IMR-90 (cell line): ENCODE data around the gene GRID2IP. TPM values are rescaled to one million over a fixed set of nuclear protein-coding genes. Genes with fewer than 3 reads are reported as not detected.
"Not testable (repeated sequence)": the region's sequence is repeated elsewhere in the genome, so short reads cannot be mapped to it uniquely, and the experiment has no call there.

Experiments used
- ATAC-seq: fragments of 200-7000 bp; cut with Tn5 transposase; 2 replicates; pipeline ENCODE4 v1.9.1; 2020; ENCODE audit warnings: low read depth, mild to moderate bottlenecking, moderate library complexity
- BruUV-seq: library from RNA; stranded (reverse); fragments of 400-500 nt; replicated peaks from 2 replicates; lab custom pipeline; 2021; lab: Mats Ljungman, UMichigan
- CTCF ChIA-PET: fragments of 300-600 bp; formaldehyde crosslinking; extraction: SDS; loops from one replicate; lab custom pipeline; 2021; ENCODE audit warnings: antibody characterized with exemption; lab: Yijun Ruan, JAX
- POLR2A ChIA-PET: fragments of 300-600 bp; sonication (Branson Sonifier 250); formaldehyde crosslinking; loops from one replicate; lab custom pipeline; 2022; ENCODE audit warnings: antibody characterized with exemption; ENCODE audit not compliant: unreplicated experiment; lab: Charles Lee
- DNase-seq: peaks from one replicate; pipeline ENCODE4 v3.0.0; 2013
- H2AFZ ChIP-seq: replicated peaks from 2 replicates; pipeline ENCODE3; 2013; ENCODE audit warnings: low read length, mild to moderate bottlenecking; ENCODE audit not compliant: poor library complexity
- H2AK5ac ChIP-seq: 2 replicates; pipeline ENCODE4 v1.6.1; 2013; ENCODE audit warnings: low read depth, low read length, inconsistent platforms
- H2AK9ac ChIP-seq: replicated peaks from 2 replicates; pipeline ENCODE3; 2013; ENCODE audit warnings: mild to moderate bottlenecking, low read depth, low read length, moderate library complexity; ENCODE audit not compliant: poor library complexity
- H2BK120ac ChIP-seq: 2 replicates; pipeline ENCODE4 v1.6.1; 2013; ENCODE audit warnings: low read depth, low read length, inconsistent platforms
- H2BK15ac ChIP-seq: 3 replicates; pipeline ENCODE4 v1.6.1; 2013; ENCODE audit warnings: low read depth, low read length, inconsistent platforms
- H2BK20ac ChIP-seq: 2 replicates; pipeline ENCODE4 v1.6.1; 2013; ENCODE audit warnings: low read depth, mild to moderate bottlenecking, inconsistent platforms, low read length, moderate library complexity
- H2BK5ac ChIP-seq: 2 replicates; pipeline ENCODE4 v1.6.1; 2013; ENCODE audit warnings: mild to moderate bottlenecking, low read depth, low read length, inconsistent platforms; ENCODE audit not compliant: poor library complexity, severe bottlenecking
- H3K14ac ChIP-seq: replicated peaks from 2 replicates; pipeline ENCODE4 v1.6.1; 2013; ENCODE audit warnings: low read depth, low read length, inconsistent platforms
- H3K18ac ChIP-seq: 2 replicates; pipeline ENCODE4 v1.6.1; 2013; ENCODE audit warnings: low read depth, low read length, control low read depth
- H3K23ac ChIP-seq: 2 replicates; pipeline ENCODE4 v1.6.1; 2013; ENCODE audit warnings: low read depth, low read length, inconsistent platforms
- H3K27ac ChIP-seq: 2 replicates; pipeline ENCODE4 v1.5.1; 2013; ENCODE audit warnings: mild to moderate bottlenecking, control low read depth, low read length; ENCODE audit not compliant: insufficient read depth
- H3K27me3 ChIP-seq: 2 replicates; pipeline ENCODE4 v1.6.1; 2013; ENCODE audit warnings: low read length; ENCODE audit not compliant: control insufficient read depth, insufficient read depth
- H3K36me3 ChIP-seq: 2 replicates; pipeline ENCODE4 v1.6.1; 2013; ENCODE audit warnings: low read length, mixed read lengths; ENCODE audit not compliant: control insufficient read depth, insufficient read depth
- H3K4ac ChIP-seq: 2 replicates; pipeline ENCODE4 v1.6.1; 2013; ENCODE audit warnings: low read depth, low read length, inconsistent platforms
- H3K4me1 ChIP-seq: 2 replicates; pipeline ENCODE4 v1.6.1; 2013; ENCODE audit warnings: low read length, mixed read lengths; ENCODE audit not compliant: control insufficient read depth, insufficient read depth
- H3K4me2 ChIP-seq: 2 replicates; pipeline ENCODE4 v1.6.1; 2013; ENCODE audit warnings: low read depth, mild to moderate bottlenecking, control low read depth, low read length, moderate library complexity
- H3K4me3 ChIP-seq: 2 replicates; pipeline ENCODE4 v1.5.1; 2013; ENCODE audit warnings: low read depth, mild to moderate bottlenecking, control low read depth, low read length, moderate library complexity; ENCODE audit not compliant: insufficient read depth
- H3K56ac ChIP-seq: 2 replicates; pipeline ENCODE4 v1.6.1; 2013; ENCODE audit warnings: low read length, inconsistent platforms; ENCODE audit not compliant: insufficient read depth; ENCODE audit errors: extremely low read depth
- H3K79me1 ChIP-seq, 2 experiments: 2 replicates each; pipeline ENCODE4 v1.6.1; 2013; ENCODE audit warnings: low read length in 2 of 2, inconsistent platforms in 1 of 2, low read depth in 1 of 2
- H3K9ac ChIP-seq: 2 replicates; pipeline ENCODE4 v1.6.1; 2013; ENCODE audit warnings: low read depth, low read length, control low read depth
- H3K9me1 ChIP-seq: 2 replicates; pipeline ENCODE4 v1.6.1; 2013; ENCODE audit warnings: low read length, inconsistent platforms; ENCODE audit not compliant: insufficient read depth
- H3K9me3 ChIP-seq: 2 replicates; pipeline ENCODE4 v1.6.1; 2013; ENCODE audit warnings: low read length; ENCODE audit not compliant: control insufficient read depth, insufficient read depth
- H4K20me1 ChIP-seq: 2 replicates; pipeline ENCODE4 v1.6.1; 2013; ENCODE audit warnings: low read length, inconsistent platforms; ENCODE audit not compliant: insufficient read depth
- H4K5ac ChIP-seq: 2 replicates; pipeline ENCODE4 v1.6.1; 2013; ENCODE audit warnings: mild to moderate bottlenecking, low read depth, low read length, control low read depth
- H4K8ac ChIP-seq, 2 experiments: 2 replicates each; pipeline ENCODE4 v1.6.1; 2013; ENCODE audit warnings: low read depth in 2 of 2, low read length in 2 of 2, control low read depth in 1 of 2, inconsistent platforms in 1 of 2
- H4K91ac ChIP-seq: 2 replicates; pipeline ENCODE4 v1.6.1; 2013; ENCODE audit warnings: low read depth, low read length, inconsistent platforms; ENCODE audit not compliant: insufficient read depth
- RFX5 ChIP-seq: IDR thresholded peaks from 2 replicates; pipeline ENCODE4 v1.8.0; 2012; ENCODE audit warnings: low read depth, mild to moderate bottlenecking, low read length, moderate library complexity
- WGBS, 2 experiments: methylation state at CpG; one replicate each; pipeline versions ENCODE4 v1.1.5 to v1.1.7; 2013; ENCODE audit warnings: missing lambda C conversion rate in 2 of 2; ENCODE audit not compliant: insufficient read length in 1 of 2; ENCODE audit errors: extremely low coverage in 2 of 2; 5-methylcytosine and 5-hydroxymethylcytosine counted together
- dilution Hi-C: fragments of 300-500 bp; cut with HindIII; formaldehyde crosslinking; loops from one replicate; pipeline ENCODE4 v1.14.3; 2018; ENCODE audit warnings: low sequenced_read_pairs; ENCODE audit not compliant: unreplicated experiment
- in situ Hi-C: fragments of 300-500 bp; cut with MboI; formaldehyde crosslinking; loops from 3 replicates; pipeline ENCODE4 v1.14.3; 2019; ENCODE audit warnings: low sequenced_read_pairs, inconsistent platforms, mixed read lengths
- intact Hi-C: fragments of 100-400 bp; cut with micrococcal nuclease; formaldehyde crosslinking; loops from 2 replicates; pipeline ENCODE4 v1.10.0; 2022
- polyA plus RNA-seq, 3 experiments: library from polyadenylated mRNA; depleted of rRNA; stranded (reverse); fragments of >200 nt; gene quantifications; 2 replicates each; pipeline ENCODE4 v1.2.3, GENCODE V29; 2012; ENCODE audit warnings: low replicate concordance in 1 of 3
- total RNA-seq: library from RNA; depleted of rRNA; stranded (reverse); fragments of >200 nt; gene quantifications from 2 replicates; pipeline ENCODE4 v1.2.3, GENCODE V29; 2012

GRID2IP gene
- total and polyA plus RNA-seq, 2 of the 4 experiments (the other 2 are of a cell fraction) = not detected

- Histone ChIP-seq H2BK5ac (no peak overlapping the region), H3K27ac (no peak overlapping the region), H2BK20ac (no peak overlapping the region), H3K4me2 (no peak overlapping the region), H4K8ac (no peak overlapping the region; a peak in 1 of 4 replicates), H4K5ac (no peak overlapping the region), H2AK9ac (no peak overlapping the region), H3K36me3 (no peaks in the 10 kb centered on the region), H3K4me3 (no peak overlapping the region), H2AK5ac (peak overlapping the region; percentile 32; the same call in 1 of the 2 replicates), H2BK120ac (no peak overlapping the region), H3K9me1 (peaks cover 17% of the 10 kb centered on the region; the same call in 1 of the 2 replicates), H3K27me3 (no peaks in the 10 kb centered on the region), H2AFZ (no peak overlapping the region), H3K23ac (no peak overlapping the region), H3K4me1 (peaks cover 8% of the 10 kb centered on the region), H2BK15ac (no peak overlapping the region), H3K56ac (no peak overlapping the region), H3K9me3 (no peaks in the 10 kb centered on the region), H3K18ac (no peak overlapping the region), H4K91ac (0 out of 2 replicates have a peak overlapping the region, but pooled peaks have one; percentile 24), H3K4ac (peak overlapping the region; percentile 33; the same call in 1 of the 2 replicates), H4K20me1 (peaks cover 13% of the 10 kb centered on the region), H3K9ac (no peak overlapping the region), H3K14ac (no peak overlapping the region), H3K79me1 (peaks cover 0 to 13% of the 10 kb centered on the region in 2 experiments; a peak in 2 of 4 replicates)
- ChIA-PET POLR2A (no interaction called here), CTCF (no interaction called here)
- dilution Hi-C loops (no loop called here), intact Hi-C loops (no loop called here), in situ Hi-C loops (no loop called here)
- TF ChIP-seq RFX5 = no peak
- WGBS, 2 experiments = no CpG with 5 or more reads among the region's 6 CpGs
- DNase-seq (no peak), ATAC-seq (no peak)
- BruUV-seq = no TSS peak
Measured at GRCh38 chr7:6451224-6451705, 100.0 kb downstream of the GRID2IP start.

GRCh38 chr7:6450591-6450990, 100.7 kb downstream of the GRID2IP start:
- H4K20me1 ChIP-seq = peaks cover 13% of the 10 kb centered on the region
- intact Hi-C loops, H3K9me3 ChIP-seq, H2BK5ac ChIP-seq, BruUV-seq, DNase-seq, H3K36me3 ChIP-seq, H3K14ac ChIP-seq, H3K4me3 ChIP-seq, H2AFZ ChIP-seq, H4K8ac ChIP-seq, H2AK9ac ChIP-seq, H3K4me1 ChIP-seq, H3K27me3 ChIP-seq, H4K91ac ChIP-seq, H3K18ac ChIP-seq, H2AK5ac ChIP-seq, H3K56ac ChIP-seq, H2BK15ac ChIP-seq, H3K27ac ChIP-seq, dilution Hi-C loops, ATAC-seq, H2BK20ac ChIP-seq, in situ Hi-C loops, H3K23ac ChIP-seq, H3K4me2 ChIP-seq, H3K4ac ChIP-seq, H4K5ac ChIP-seq, CTCF ChIA-PET, H2BK120ac ChIP-seq, H3K9ac ChIP-seq, POLR2A ChIA-PET: not testable (repeated sequence)
- H3K9me1 ChIP-seq = peaks cover 21% of the 10 kb centered on the region
- no CpG with 5 or more reads among the region's 10 CpGs for WGBS, 2 experiments
- peaks cover 0 to 19% of the 10 kb centered on the region in 2 experiments; a peak in 2 of 4 replicates for H3K79me1 ChIP-seq
